GM19351 (cell line): ENCODE measurements around the gene TFAP2B.

Source experiments
- ATAC-seq: cut with Tn5 transposase; IDR thresholded peaks from one replicate; pipeline ENCODE4 v1.9.1; 2021; ENCODE audit warnings: mild to moderate bottlenecking, moderate library complexity; ENCODE audit not compliant: unreplicated experiment

The TFAP2B gene

DNA sequence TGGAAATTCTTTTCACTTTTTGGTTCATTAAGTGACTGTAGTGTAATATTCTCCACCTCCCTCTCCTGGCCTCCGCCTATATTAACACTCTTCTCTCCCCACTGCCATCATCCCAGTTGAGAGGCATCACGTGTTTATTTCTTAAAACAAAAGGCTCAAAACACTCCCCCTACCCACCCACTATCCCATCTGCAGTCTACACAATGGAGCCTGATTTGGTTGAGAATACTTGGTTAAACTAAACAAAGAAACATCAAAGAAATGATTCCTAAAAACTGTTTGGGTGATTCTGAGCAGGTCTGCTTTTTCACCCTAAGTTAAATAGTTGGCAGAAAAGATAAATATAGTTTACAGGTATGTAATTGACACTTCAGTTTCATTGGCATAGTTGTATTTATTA, 5.9 kb downstream of the TFAP2B start:
- no peak for ATAC-seq

DNA sequence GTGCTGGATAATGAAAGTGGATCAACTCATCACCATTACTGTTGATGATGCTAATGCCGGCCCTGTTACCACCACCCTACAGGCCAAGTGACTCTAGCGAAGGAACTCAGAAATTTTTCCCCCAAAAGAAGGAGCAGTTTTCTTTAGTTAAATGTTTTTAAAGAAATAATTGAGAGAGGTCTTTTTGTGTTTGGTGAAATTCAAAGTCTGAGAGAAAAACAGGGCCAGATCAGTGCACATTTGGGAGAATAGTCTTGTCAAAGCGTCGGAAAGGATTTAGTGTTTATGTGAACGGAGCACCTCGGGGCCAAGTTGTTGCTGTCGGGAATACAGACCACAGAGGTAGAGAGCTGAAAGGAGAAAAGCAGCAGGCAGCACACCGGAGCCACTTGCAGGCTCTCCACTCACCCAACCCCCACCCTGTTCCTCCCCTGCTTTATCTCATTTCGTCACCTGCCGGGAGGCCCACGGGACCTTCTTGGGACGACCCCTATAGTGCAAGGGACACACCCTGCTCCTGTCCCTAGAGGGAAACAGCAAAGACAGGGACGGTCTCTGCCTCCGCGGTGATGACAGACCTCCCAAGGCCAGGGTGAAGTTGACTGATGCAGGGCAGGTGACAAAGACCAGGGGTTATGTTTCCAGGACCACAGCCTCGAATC, 6.8 kb downstream of the TFAP2B start:
- ATAC-seq: no peak

DNA sequence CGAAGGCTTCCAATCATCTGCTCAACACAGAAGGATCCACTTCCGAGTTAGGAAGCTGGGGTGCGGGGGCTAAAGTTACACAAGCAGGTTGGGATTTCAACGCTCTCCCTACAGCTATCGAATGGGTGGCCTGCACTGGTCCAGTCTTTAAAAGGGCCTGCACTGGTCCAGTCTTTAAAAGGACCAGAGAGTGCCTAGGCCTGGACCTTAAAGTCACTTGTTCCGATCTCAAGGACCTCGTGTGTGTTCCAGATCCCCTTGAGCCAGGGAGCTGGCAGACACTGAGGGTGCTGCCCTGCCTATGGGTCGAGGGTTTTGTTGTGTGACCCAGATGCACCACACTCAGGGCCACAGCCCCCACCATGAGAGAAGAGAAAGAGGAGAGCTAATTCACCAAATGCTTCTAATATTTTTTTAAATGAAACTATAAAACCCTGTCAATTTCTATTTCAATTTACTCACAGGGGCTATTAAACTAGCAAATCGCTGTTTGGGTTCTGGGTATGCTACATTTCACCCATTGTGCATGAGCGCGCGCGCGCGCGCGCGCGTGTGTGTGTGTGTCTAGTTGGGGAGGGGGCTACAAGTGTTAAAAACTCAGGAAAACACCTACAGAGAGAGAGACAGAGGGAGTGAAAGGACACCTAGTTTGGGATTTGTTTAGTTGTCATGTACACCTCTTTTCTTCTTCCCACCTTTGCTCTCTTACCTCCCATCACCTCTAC, 7.5 kb downstream of the TFAP2B start:
- ATAC-seq: no peak

DNA sequence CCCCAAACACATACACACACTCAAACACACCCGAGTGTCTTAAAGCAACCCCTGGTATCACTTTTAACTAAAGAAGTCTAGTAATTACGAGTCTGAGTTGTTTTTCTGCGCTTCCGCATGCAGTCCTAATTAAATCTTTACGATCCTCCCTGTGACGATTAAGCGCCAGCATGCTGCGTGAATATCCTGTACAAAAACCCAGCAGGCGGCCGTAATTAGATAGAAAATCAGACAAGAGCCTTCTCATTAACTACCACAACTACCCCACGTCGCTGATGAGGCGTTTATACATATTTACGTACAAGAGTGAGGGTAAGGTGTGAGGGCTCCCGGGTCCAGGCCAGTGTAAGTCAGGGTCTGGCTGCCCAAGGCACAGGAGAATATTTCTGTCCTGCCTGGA, 8.1 kb downstream of the TFAP2B start:
- ATAC-seq: no peak

DNA sequence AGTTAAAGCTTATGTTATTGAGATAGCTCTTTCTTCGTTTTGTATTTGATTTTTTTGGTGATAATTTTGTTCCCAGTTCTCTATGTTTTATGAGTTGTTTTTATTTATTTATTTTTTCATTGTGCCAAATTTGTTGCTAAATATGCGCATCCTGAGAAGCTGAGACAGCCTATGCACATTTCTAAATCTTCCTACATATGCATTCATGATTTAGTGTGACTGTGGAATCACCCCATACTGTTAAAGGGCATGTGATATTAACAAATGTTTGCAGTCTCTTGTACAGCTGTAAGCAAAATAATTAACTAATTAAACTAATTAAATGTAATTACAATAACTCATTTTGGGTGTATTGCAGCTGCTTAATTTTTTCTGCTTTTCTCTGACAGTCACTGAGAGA, 10.4 kb downstream of the TFAP2B start:
- ATAC-seq: no peak

DNA sequence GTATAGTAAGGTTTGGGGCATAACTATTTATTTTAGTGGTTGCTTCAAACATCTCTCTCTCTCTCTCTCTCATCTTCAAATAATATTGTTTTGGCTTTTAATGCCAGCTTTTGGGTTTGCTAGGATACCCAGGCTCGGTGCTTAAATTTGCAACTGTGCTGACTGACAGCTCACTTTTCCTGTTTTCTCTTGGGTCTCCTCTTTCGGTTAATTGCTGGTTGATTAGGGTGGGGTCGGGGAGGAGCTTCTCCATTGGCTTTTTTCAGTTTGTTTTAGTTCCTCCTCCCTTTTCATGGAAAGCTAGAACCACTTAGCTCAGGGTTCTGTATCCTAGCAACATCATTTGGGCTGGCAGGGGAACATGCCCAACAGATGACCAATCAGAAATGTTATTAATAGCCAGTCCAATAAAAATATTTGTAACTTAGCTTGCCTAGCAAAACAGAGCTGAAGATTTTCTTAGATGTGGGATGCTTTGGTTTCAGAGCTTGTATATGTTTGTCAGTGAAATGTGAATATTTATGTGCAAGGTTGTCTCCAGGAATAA, 11.3 kb downstream of the TFAP2B start:
- no peak for ATAC-seq

DNA sequence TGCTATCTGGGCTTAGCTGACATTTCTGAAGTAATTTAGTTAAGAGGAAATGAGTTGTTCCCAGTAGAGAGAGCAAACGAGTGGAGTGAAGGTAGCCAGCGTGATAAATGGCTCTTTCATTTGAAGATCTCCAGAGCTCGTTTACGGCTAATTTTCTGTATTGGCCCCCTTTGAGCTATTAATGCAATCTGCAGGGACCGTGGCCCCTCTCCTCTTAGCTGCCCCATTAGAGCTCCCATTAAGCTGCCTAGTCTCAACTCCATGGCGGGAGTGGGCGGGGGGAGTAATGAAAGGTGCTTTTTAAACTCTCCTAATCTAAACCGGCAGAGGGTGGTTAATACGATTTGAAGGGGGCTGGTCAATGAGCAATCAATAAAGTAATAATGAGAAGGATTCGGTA, 12.5 kb downstream of the TFAP2B start:
- ATAC-seq: no peak

DNA sequence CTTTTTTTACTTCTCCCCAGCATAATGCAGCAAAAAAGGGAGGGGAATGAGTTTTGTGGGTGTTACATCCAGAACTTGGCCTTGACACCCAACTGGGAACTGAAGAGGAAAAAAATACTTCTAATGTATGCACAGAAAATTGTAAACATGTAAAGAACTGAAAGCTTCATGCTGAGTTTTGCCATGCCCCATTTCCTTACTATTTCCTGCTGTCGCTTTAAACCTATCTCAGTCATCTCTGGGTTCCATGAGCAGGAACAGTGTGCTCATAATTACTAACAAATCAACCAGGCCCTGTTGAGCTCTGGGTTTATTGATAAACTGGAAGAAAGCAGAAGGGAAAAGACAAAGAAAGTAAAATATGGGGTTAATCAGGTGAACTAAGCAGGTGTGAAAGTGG, 14.2 kb downstream of the TFAP2B start:
- ATAC-seq: no peak

DNA sequence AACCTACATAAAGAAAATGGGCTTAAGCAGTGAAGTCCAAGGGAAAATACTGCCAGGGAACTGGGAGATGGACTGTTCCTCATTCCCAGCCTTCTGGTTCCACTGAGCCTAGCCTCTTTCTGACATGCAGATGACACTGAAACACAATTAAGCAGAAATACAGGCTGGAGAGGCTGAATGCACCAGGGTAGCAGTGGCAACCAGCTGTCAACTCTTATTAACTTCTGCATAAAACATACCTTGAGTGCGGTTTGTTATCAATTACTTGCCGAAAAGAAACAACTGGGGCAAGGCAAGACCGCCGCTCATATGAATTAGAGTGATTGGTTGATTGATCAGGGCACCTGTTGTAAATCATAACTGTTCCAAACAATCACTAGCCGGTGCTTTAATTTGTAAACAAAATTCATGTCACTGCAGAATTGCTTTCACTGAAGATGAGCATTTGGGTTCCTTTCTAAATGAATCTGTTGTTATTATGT, 16.3 kb downstream of the TFAP2B start:
- ATAC-seq: no peak

DNA sequence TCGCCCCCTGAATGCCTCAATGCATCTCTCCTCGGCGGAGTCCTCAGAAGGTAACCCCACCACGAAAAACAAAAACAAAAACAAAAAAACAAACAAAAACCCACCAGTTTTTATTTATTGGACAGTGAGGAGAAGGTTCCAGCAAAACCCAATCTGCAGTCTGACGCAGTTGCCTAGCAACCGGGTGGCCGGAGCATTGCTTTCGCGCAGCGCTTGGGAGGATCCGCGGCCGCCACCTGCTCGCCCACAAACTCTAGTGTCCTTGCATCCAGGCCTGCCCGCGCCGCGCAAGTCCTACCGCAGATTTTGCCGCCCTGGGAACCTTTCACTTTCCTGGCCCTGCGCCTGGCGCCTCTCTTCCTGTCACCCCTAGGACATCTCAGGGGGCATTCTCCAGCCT, 17.6 kb downstream of the TFAP2B start:
- no peak for ATAC-seq

DNA sequence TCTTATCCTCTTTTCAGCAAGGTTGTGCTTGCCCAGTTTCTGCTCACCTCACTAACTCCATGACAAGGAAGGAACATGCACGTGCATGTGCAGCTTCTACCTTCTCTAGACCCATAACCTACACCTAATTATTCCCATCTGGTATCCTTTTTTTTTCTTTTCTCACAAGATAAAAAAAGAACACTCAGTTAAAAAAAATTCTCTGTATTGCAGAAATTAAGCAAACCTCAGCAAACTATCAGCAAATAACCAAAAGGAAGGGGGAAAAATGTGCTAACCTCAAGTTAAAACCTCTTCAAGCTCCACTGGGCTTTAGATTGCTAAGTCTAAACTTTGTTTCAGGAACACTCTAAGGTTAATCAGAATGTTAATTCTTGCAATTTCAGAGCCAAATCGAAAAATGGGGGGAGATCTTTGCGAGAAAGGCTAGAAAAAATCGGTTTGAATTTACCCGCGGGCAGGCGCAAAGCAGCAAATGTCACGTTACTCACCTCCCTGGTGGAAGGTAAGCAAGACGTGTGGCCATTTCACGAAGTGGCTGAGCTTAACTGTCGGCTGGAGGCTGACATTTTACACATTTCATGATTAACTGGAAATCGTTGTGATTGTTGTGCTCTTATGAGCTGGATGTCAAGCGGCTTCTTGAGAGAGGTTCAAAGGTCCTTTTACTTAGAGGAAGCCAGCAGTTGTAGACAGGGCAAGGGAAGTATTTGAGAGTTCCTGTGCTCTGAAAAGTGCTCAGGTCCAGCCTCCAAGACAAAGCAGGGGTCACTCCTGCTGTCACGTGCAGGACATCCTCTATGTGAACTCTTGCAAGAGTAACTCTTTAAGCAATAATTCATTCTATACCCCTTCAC, 19.1 kb downstream of the TFAP2B start:
- ATAC-seq: no peak

DNA sequence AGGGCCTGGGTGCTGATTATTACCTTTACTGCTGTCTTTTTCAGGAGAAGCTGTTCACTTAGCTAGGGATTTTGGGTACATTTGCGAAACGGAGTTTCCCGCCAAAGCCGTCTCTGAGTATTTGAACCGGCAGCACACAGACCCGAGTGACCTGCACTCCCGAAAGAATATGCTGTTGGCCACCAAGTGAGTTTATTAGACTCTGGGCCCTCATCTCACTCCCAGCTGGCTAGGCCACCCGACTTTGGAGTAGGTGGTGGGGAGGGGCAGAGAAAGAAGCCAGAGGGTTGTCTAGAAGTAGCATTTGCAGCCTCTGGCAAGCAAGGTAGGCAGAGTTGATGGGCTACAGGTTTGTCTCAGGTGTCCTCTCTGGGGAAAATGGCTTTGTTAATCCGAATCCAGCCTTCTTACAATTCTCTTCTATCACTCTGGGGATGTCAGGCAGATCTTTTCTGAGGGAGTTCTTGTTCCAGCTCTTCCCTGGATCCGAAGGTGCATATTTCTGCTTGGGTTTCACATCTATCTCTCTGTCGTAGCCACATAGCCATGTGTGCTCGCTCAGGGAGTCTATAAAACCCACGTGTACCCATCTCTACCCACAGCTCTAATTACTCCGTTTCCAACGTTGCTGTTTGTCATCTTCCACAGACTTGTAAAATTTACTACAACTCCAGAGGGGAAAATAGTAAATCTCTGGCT, 21.6 kb downstream of the TFAP2B start:
- no peak for ATAC-seq

DNA sequence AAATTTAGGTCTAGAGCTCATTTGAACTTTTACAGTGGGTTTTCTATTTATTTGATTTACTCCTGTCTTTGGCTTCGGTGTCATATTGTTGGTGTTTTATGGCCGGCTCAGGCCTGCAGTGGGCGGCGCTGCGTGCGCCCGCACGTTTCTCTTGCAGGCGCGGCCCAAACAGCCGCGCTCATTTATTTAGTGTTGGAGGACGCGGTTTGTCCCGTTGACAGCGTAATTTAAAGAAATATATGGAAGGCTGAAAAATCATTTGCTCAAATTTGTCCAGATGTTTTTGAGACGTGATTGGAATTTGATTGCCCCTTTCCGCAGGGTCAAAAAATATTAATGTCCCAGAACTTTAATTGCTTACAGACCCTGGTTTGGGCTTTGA, 22.1 kb downstream of the TFAP2B start:
- ATAC-seq: no peak

DNA sequence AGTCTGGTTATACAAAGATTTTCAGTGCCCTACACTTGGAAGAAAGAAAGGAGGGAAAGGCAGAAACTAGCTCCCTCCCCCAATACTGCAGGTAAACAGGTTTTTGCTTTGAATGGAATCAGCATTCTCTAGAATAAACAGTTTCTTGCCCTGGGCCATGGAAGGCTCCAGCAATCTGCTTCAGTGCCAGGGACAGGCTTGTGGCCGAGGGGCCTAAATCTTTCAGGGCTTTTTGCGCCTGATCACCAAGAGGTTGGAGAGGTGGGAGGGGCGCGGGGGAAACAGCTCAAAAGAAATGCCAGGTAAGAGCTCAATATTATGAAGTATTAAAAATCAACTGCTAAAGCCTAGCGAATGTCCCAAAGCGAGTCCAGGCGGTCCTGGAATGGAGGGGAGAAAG, 23.8 kb downstream of the TFAP2B start:
- ATAC-seq: no peak

DNA sequence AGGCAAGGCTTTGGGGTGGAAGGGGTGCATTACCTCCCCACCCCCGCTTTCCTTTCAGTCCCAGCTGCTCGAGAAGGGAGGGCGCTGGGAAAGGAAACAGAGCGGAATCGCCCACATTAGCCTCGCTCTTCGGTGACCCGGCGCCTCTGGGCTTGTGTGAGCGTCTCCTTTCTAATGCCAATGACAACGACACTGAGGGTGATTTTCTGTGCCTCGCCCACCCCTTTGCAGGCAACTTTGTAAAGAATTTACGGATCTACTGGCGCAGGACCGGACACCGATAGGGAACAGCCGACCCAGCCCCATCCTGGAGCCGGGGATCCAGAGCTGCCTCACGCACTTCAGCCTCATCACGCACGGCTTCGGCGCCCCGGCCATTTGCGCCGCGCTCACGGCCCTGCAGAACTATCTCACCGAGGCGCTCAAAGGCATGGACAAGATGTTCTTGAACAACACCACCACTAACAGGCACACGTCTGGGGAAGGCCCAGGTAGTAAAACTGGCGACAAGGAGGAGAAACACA, 24.3 kb downstream of the TFAP2B start:
- ATAC-seq: no peak

DNA sequence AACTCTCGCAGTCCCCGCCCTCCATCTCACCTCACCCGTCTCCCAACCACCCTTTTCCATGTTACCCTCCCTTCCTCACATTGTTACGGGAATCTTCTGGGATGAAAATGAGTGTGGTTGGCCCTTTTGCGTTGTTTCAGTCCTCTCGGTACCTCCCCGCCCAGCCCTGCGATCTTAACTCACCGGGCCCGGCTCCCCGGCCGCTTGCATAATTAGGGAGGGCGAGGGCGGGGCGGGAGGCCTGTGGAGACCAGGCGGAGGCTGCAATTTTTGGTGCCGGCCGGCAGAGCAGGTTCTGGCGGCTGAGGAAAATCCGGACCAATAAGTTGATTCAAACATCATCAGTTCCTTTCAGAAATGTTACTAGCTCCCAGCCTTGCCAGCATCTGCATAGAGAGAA, 25.2 kb downstream of the TFAP2B start:
- ATAC-seq: no peak

DNA sequence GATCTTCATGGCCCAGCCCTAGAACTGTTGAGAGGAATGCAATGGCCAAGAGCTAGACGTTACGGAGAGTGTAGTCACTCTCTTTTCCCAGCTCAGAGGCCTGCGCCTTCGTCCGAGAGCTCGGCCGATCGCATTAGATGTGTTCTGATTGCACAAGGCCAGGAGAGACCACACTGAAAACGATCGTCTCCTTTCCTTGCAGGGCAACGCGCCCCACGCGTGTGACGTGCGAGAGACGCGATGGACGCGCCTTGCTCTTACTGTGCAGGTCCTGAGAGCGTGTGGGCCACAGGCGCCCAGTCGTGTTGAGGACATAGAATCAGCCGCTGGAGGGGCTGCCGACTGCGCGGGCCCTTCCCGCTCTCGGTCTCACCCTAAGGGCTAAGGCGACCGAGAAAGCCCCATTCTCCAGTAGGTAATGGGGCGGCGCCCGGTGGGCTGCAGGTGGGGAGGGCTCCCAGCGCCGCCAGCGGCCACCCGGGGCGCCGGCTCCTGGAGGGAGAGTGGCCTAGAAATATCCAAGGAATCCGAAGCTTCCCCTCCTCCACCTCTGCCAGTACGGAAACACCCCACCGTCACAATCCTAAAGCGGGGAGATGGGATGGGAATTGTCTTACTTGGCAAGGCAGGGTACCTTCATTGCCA, 26.9 kb downstream of the TFAP2B start:
- no peak for ATAC-seq

DNA sequence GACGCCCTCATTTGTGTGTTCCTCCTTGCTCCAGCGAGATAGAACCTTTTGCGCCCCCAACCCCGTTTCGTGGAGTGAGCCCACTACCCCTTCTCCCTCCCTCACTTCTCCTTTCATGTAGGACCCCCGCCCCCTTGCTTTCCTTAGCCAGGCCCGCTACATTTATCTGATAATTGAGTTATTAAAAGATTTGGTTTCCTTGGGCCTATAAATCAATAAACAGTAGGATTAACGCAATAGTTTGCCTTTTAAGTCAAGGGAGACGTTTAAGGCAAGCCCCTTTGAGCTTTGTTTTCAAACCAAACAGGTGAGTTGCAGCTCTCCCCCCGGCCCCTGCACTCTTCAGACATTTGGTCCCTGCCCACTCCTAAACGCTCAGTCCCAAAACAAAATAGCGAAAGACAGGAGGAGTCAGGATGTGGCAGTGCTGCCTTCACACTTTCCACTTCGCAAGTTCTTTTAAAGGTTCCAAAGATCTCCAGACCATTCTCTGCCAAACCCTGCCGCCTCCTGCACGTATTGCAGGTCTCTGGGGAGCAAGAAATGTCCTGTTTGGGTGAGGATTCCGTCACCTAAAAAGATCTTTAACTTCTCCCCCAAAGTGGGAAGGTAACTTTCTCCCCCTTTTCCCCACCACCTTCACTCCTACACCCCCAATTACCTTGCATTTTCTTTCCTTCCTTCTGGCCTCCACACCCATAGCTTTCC, 27.6 kb downstream of the TFAP2B start:
- ATAC-seq: no peak

DNA sequence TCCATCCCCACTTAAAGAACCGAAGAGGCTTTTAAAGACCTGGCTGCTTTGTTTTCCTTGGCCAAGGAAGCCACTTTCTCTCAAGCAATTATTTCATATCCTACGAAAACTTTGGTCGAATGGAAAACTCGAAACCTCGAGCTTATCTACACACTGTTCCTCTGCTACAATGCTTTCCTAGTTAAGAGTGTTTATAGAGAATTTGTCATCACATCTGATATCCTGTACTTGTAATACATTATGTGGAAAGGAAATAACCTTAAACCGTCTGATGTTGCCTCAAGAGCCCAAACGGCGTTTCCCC, 28.1 kb downstream of the TFAP2B start:
- no peak for ATAC-seq
